HL-60/S4 (cell line): ENCODE results near the gene ITGB3.
"Not testable (repeated sequence)": the region's sequence is repeated elsewhere in the genome, so short reads cannot be mapped to it uniquely, and the experiment has no call there.

Source experiments
- in situ Hi-C: fragments of 300-500 bp; cut with MboI; formaldehyde crosslinking; loops from 2 replicates; pipeline ENCODE4 v1.14.3; 2022; ENCODE audit warnings: low sequenced_read_pairs

The ITGB3 gene

DNA sequence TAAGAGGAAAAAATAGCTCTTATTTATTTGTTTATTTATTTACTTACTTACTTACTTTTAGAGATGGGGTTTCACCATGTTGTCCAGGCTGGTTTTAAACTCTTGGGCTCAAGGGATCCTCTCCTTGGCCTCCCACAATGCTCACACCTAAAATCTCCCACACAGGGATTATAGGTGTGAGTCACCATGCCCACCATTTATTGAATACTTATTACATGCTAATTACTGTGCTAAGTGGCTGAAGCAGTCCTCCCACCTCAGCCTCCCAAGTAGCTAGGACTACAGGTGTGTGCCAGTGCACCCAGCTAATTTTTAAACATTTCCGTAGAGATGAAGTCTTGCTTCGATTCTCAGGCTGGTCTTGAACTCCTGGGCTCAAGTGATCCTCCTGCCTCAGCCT lies 11.0 kb upstream of the ITGB3 start:
- in situ Hi-C loops = no loop called here

DNA sequence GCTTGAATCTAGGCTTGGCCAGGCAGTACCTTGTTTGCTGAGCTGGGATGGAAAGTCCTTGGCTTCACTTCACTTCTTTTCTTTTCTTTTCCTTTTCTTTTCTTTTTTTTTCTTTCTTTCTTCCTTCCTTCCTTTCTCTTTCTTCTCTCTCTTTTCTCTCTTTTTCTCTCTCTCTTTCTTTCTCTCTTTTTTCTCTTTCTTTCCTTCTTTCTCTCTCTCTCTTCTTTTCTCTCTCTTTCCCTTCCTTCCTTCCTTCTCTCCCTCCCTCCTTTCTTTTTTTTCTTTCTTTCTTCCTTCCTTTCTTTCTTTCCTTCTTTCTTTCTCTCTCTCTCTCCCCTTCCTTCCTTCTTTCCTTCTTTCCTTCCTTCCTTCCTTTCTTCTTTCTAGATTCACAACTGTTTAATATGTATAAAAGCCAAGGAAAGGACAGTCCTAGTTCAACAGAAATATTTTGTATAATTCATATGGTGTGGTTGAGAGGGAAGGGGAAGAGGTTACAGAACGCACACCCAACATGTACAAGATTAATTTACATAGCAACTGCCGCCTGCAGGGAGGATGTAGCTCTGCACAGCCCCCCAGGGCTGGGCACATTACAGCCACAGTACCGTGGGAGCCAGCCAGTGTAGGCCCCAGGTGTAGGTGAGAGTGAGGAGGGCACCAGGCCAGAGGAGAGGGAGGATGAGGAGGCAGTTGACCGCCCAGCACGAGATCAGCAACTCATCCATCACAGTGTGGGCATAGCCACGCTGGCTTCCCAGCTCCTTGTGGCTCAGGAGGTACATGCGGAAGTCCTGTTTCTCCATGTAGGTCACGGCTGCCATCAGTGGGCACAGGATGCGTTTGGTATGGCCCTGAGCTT lies 9.7 kb upstream of the ITGB3 start:
- in situ Hi-C loops = no loop called here

DNA sequence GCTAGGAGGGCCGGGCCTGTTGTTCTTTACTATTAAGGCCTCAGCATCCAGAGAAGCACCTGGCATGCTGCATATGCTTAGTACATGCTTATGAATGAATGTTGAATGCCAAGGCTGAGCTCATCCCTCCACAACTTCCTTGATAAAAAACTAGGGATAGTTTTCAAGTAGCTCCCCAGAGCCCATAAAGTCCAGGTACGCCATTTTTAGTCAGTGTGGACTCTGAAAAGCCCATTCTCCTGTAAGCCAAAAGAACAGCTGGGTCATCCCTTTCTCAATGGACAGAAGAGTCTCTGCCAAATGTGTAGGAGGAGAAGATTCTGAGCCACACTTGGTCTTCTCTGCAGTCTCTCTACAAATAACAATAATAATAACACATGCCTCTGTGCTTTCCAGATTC lies 8.9 kb upstream of the ITGB3 start:
- in situ Hi-C loops = no loop called here

DNA sequence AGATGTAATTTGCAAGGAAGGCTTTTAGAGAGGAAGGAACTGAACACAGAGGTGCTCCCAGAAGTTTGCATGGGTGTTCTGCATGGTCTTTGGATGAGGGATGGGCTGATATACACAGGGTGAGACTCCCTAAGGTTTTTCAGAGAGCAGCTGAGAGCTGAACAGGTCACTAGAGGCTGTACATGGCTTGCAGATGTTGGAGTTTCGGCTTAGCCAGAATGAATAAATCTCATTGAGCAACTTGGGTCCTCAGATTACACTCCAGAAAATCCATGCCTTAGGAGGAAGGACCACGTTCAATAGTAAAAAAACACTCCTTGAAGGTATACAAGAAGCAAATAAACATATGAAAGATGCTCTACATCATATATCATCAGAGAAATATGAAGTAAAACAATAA lies 7.5 kb upstream of the ITGB3 start:
- in situ Hi-C loops = no loop called here

DNA sequence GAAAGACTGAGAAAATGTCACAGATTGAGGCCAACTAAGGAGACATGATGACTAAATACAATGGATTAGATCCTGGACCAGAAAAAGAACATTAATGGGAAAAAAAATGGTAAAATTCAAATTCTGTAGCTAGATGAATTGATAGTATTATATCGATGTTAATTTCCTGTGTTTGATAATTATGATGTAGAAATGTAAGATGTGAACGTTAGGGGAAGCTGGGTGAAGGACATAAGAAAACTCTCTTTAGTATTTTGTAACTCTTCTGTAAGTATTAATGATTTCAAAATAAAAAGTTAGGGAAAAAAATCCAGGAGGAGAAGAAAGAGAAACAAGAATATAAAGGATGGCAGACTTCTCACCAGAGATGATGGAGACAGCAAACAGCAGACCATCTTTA lies 2.8 kb upstream of the ITGB3 start:
- in situ Hi-C loops = no loop called here

DNA sequence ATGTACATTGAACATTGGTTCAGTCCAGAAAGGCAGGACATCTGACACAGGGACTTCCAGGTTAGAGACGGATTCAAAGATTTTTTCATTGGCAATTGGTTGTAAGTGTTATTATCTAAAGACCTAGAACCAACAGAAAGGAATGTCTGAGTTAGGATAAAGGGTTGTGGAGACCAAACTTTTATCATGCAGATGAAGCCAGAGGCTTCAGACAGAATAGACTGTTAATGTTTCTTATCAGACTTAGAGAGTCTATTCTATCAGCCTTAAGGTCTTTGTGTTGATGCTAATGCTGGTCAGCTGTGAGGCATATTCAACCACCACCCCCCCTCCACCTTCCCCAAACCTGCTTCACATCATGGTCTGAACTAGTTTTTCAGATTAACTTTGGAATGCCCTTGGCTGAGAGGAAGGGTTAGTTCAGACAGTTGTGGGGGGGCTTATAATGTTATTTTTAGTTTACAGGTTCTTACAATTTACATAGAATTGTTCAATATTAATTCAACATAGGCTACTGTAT lies 2.1 kb upstream of the ITGB3 start:
- in situ Hi-C loops = no loop called here

DNA sequence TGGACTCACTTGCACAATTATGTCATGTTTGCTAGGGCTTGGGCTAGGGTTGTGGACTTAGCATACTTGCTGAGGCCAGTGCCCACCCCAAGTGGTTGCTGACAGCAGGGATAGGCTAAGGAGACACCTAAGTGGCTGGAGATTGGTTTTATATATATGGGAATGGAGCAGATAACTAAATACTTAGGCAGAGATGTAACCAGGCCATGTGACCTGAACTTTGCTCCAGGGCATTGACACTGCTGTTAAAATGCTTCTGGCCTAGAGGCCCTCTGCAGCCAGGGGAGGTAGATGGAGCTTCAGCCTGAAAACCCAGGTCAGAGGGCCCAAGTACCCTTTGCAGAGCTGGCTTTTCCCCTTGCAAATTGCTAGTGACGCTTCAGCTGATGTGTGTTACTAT lies 1.4 kb upstream of the ITGB3 start:
- in situ Hi-C loops = no loop called here

DNA sequence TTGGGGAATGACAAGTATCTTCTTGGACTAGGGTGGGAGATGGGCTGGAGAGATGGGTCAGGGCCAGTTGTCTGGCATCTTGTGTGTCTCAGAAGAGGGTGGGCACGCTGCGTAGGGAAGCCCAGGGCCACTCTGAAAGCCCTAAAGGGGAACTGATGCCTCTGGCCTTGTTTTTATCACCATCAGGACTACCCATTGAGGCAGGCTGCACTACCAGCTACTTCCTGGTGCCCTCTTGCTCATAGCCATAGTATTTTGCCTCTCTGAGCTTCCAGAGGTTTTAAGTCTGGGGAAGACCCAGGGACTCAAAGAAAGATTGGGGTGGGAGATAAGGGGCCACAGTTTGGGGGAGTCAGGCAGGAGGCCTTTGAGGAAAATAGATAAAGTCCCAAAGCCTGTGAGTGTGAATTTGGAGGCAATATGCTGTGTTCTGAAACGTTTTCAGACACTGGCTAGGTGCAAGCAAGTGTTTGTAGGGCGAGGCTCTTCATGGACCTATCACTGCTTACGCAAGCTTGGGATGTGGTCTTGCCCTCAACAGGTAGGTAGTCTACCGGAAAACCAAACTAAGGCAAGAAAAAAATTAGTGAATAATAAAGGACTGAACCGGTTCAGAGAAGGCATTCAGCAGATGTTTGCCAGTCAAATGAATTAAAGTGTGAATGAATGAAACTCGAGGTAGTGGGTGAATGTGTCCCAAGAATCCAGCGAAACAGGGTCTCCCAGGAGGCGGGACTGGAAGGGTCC lies 688 bp upstream of the ITGB3 start:
- in situ Hi-C loops = no loop called here

DNA sequence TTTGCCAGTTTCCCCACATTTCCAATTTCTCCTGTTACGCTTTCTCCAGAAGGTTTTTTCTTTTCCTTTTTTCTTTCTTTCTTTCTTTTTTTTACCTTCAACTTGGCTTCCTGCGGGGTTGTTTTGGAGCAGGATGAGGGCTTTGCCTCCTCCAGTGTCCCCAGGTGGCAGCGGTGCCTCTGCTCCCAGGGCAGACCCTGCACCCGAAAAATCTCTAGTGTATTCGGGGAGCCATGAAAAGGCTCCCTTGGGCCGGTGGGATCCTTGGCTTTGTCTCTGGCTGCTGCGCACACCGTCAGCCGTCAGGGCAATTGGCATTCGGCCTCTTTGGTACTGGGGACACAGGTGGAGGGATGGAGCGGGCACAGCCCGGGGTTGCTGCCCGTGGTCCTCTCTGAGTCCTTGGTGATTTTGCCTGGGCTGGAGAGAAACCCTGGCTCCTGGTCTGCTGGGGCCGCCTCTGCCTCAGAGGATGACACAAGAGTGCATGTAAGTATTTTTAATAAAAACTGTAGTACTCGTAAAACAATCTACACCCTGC lies 846 bp downstream of the ITGB3 start:
- in situ Hi-C loops = no loop called here

DNA sequence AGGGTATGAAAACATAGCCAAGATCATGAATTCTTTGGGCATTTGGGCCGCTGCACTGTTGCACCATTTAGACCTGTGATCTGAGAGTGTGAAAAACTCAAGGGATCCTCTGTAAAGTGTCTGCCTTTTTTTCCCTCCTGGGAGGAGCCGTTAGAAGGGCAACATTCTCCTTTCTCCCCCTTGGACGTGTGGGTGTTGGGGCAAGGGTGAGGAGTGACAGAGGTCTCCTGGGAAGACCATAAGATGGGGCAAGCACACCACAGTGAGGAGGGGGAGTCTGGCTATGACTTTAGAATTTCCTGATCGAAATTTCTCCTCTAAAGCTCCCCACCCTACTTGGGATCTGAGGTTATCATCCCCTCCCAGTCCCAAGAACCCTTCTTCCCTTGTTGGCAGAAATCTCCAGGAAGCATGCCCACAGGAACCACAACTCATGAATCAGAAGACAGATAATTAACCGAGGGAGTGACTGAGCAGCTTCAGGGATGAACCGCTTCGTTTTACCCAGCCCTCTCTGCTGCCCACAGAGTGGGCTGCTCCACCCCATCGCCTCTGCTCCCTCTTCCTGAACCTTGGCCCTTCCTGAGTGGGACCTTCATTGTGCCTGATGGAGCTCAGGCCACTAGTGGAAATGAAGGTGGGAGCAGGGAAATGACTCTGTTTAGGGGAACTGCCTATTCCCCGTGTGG lies 4.2 kb downstream of the ITGB3 start:
- in situ Hi-C loops = no loop called here

DNA sequence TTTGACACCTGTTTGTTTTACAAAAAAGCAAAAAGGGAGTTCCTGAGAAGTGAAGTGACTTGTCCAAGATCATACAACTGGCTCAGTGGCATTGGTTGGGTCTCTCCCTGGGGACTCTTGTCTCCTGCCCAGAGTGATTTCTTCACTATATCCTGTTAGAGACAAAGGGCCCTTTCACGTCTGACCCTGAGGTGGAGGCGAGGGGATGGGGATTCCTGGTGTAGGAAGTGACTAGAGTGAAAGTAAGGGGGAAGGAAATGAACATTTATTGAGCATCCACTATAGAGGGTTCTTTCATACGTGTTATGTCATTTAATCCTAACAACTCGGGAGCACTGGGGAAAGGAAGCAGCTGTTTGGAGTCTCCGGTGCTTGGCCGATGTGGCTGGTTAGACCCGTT lies 9.0 kb downstream of the ITGB3 start:
- in situ Hi-C loops = no loop called here

DNA sequence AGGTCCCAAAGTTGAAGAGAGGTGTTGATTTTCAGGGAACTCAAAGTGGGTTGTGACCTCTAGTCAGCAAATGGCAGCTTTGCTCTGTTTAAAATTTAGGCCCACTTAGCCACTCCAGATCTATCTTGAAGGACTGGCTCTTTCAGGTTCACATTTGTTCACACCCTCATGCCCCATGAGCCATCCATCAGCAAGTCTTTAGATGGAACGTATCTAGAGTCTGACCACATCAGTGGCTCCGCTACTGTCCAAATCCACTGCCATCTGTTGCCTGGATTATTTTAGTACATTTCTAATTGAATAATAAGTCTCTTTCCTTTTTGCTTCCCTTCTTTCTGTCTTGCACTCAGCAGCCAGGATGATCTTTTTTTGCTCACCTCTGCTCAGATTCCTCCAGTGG lies 10.5 kb downstream of the ITGB3 start:
- in situ Hi-C loops = no loop called here

DNA sequence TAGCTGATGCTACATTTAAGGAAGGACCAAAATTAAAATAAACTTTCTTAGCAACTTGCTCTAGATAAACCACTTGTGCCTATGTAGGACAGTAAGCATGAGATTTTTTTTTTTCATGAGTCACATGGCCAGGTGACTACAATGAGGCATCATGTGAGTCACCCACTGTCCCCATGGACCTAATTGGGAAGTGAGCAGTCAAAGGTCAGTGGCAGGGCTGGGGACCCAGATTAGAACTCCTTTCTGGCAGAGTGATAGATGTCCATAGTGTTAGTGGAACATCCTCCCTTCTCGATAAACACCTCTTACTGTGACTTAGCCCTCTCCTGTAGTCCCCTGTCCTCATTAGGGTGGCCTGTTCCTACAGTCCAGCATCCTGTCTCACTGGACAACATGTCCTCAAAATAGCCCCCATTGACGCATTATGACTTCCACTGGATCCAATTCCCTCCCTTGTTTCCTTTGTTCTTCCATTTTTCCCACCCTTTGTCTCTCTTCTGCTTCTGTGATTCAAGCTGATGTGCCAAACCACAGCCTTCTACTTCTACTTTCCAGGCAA lies 12.4 kb downstream of the ITGB3 start:
- in situ Hi-C loops = no loop called here

DNA sequence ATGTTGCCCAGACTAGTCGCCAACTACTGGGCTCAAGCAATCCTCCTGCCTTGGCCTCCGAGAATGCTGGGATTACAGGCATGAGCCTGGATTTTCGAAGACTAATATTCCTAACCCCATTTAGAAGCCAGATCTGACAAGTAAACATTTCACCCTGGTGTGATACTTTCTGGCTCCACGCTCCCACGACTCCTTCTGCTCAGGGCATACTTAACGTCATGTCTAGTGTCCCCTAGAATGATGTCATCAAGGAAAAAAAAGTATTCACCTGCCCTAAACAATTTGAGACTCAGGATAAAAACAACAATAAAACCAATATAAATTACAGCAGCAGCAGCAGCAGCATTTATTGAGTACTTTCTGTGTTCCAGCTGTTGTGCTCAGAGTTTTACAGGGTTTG lies 13.2 kb downstream of the ITGB3 start:
- in situ Hi-C loops = no loop called here

DNA sequence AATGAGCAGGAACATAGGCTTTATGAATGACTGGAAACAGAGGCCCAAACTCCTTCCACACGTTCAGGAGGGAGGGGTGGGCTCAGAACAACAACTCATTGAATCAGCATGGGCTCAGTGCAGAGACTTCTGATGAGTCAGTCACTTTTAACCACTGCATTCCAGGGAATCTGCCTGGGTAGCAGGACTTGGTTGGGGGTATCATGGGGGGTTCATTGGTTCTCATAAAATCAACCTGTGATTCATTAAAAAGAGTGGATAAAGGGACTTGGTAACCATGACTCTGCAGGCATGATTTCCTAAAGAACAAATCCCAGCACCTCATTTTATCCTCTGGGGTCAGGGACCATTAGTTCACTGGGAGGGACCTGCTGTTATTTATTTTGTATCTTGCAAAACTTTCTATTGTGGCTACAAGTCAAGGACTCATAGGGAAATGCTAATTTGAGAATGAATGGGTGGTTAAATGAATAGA lies 13.8 kb downstream of the ITGB3 start:
- in situ Hi-C loops = no loop called here

DNA sequence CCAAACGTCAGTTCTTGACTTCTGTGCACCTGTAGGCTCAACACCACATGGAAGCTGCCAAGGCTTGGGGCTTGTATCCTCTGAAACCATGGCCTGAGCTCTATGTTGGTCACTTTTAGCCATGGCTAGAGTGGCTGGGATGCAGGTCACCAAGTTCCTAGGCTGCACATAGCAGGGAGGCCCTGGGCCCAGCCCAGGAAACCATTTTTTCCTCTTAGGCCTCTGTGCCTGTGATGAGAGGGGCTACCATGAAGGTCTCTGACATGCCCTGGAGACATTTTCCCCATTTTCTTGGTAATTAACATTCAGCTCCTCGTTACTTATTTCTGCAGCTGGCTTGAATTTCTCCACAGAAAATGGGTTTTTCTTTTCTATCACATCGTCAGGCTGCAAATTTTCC lies 15.3 kb downstream of the ITGB3 start:
- in situ Hi-C loops = not testable (repeated sequence)

DNA sequence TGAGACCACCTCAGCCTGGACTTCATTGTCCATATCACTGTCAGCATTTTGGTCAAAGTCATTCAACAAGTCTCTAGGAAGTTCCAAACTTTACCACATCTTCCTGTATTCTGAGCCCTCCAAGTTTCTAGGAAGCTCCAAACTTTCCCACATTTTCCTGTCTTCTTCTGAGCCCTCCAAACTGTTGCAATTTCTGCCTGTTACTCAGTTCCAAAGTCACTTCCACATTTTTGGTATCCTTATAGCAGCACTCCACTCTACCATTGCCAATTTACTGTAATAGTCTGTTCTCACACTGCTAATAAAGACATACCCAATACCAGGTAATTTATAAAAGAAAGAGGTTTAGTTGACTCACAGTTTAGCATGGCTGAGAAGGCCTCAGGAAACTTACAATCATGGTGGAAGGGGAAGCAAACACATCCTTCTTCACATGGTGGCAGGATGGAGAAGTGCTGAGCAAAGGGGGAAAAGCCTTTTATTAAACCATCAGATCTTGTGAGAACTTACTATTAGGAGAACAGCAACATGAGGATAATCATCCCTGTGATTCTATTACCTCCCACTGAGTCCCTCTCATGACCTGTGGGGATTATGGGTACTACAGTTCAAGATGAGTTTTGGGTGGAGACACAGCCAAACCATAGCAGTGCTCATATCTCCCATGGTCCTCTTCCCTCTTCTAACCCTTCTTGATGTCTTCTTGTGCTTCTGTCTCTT lies 16.1 kb downstream of the ITGB3 start:
- in situ Hi-C loops = not testable (repeated sequence)

DNA sequence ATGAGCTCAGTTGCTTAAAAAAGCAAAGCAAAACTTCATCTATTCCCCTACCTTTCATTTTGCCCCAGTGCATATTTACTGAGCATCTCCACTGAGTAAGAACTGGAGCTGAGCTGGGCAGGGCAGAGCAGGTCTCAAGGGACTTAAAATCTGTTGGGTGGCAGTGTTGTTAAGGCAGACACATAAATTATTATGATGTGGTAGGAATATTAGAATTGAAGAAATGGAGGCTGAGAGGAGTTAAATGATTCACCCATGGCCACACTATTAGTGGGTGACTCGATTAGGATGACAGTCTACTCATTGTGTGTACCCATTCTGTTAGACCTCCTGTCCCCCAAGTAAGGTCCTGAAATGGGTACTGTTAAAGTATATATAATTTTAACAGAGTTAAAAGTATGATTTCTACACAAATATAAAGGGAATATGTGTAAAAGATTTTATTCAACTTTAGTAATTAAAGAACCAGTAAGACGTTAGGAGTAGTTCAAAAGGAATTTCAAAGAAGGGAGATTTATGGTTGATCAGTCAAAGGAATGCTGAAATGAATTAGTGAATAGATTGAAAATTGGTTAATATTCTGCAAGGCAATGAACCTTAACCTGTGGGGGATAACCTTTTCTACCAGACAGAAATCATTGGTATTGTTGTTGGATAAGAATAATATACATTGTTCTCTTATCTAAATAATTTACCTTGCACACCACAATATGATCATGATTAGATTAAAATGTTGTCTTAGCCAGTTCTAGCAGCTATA lies 17.5 kb downstream of the ITGB3 start:
- in situ Hi-C loops = no loop called here

DNA sequence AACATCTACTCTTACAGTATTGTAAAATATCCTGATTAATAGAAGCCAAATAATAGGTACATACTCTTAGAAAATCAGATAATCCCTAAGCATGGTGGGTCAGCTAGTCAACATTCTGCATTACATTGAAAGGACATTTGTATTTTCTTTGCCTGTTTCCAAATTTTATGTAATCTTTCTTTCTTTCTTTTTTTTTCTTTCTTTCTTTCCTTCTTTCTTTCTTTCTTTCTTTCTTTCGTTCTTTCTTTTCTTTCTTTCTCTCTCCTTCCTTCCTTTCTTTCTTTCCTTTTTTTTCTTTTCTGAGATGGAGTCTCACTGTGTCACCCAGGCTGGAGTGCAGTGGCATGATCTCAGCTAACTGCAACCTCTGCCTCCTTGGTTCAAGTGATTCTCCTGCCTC lies 18.9 kb downstream of the ITGB3 start:
- in situ Hi-C loops = no loop called here
